Activated CD8-positive, alpha-beta memory T cell treated with anti-CD3 and anti-CD28 coated beads, Interleukin-2, amount 10 ng/mL, durations not matched to agents 7 days and 5 days (primary cell): ENCODE measurements around the gene ECT2L. TPM values are rescaled to one million over a fixed set of nuclear protein-coding genes. Genes with fewer than 3 reads are reported as not detected.

Experiments
- ATAC-seq: fragments of 150-1000 bp; cut with Tn5 transposase; one replicate; pipeline ENCODE4 v1.10.0; 2021; ENCODE audit warnings: moderate library complexity
- CTCF ChIA-PET: fragments of 350-600 bp; sonication (Branson Sonifier 250); formaldehyde crosslinking; loops from one replicate; lab custom pipeline; 2021; ENCODE audit warnings: antibody characterized with exemption; lab: Charles Lee
- DNase-seq: peaks from one replicate; pipeline ENCODE4 v3.0.0-alpha.2; 2020
- H3K27ac Mint-ChIP-seq: one replicate; pipeline ENCODE4 v1.8.0; 2021; ENCODE audit warnings: mild to moderate bottlenecking, mixed read lengths
- H3K27me3 Mint-ChIP-seq: one replicate; pipeline ENCODE4 v1.8.0; 2021; ENCODE audit warnings: mixed read lengths
- H3K36me3 Mint-ChIP-seq: one replicate; pipeline ENCODE4 v1.8.0; 2021; ENCODE audit warnings: mild to moderate bottlenecking, mixed read lengths
- H3K4me1 Mint-ChIP-seq: one replicate; pipeline ENCODE4 v1.8.0; 2021; ENCODE audit warnings: mixed read lengths
- H3K4me3 Mint-ChIP-seq: one replicate; pipeline ENCODE4 v1.8.0; 2021; ENCODE audit warnings: mild to moderate bottlenecking, moderate library complexity, mixed read lengths
- H3K9me3 Mint-ChIP-seq: one replicate; pipeline ENCODE4 v1.8.0; 2022; ENCODE audit warnings: low read depth, mixed read lengths
- total RNA-seq, 2 experiments: library from RNA; stranded (reverse); gene quantifications; one replicate each; pipeline ENCODE4 v1.2.3, GENCODE V29; 2021

ECT2L gene
- total RNA-seq, 2 experiments from 2014 or later = not detected

GRCh38 chr6:138815221-138815620 is 19.3 kb downstream of the ECT2L start:
- CTCF ChIA-PET = interaction anchor here (0.9 to 8.5 kb wide), 12 partner anchors 10 to 558 kb away, joined by 3 to 51 read pairs (median 6); partner anchors contain the start of gene REPS1
- DNase-seq (no peak), ATAC-seq (no peak)
- H3K4me3 Mint-ChIP-seq = no peak overlapping the region
- no peak overlapping the region for H3K27ac Mint-ChIP-seq
- H3K9me3 Mint-ChIP-seq = no peaks in the 10 kb centered on the region
- H3K27me3 Mint-ChIP-seq = peaks cover 1% of the 10 kb centered on the region
- peaks cover 25% of the 10 kb centered on the region for H3K4me1 Mint-ChIP-seq
- no peaks in the 10 kb centered on the region for H3K36me3 Mint-ChIP-seq

DNA sequence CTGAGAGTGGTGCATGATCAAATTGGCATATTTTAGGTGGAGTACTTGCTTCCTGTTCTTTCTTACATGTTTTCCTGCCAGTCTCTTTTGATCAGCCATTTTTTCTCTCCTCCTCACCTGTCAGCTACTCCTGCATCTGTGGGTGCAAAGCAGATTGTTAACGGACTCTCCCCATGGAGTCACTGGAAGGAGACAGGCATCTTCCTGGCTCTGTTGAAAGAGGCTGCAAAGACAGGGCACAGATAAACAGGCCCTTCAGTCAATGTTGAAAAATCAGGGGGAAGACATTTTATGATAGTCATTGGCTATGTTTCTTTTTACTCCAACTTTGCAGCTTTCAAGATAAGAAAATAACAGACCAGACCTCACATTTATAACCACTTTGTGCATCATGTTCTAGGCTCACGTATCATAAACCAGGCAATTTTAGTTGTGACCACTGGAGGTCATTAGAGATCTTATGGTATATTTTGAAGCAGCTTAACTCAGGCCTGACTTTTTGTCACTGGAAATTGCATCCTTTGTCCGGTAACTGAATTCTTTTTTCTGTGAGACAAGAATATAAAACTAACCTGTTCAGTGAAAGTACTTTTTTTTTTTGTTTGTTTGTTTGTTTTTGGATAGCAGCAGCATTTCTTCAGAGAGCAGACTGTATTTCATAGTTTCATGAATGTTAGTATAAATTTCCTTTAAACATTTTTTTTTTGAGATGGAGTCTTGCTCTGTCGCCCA is 20.1 kb downstream of the ECT2L start:
- CTCF ChIA-PET = interaction anchor here (0.6 to 8.5 kb wide), 19 partner anchors 9 to 557 kb away, joined by 3 to 51 read pairs (median 4); partner anchors contain the start of gene REPS1
- H3K4me1 Mint-ChIP-seq = peaks cover 25% of the 10 kb centered on the region
- no peak overlapping the region for H3K4me3 Mint-ChIP-seq
- H3K27ac Mint-ChIP-seq = no peak overlapping the region
- no peaks in the 10 kb centered on the region for H3K36me3 Mint-ChIP-seq
- DNase-seq = no peak
- peak; percentile 75 for ATAC-seq
- no peaks in the 10 kb centered on the region for H3K27me3 Mint-ChIP-seq
- no peaks in the 10 kb centered on the region for H3K9me3 Mint-ChIP-seq

- Mint-ChIP-seq H3K4me3 (no peak overlapping the region), H3K27me3 (no peaks in the 10 kb centered on the region), H3K36me3 (no peaks in the 10 kb centered on the region), H3K27ac (peak overlapping the region; percentile 30), H3K4me1 (peaks cover 25% of the 10 kb centered on the region), H3K9me3 (no peaks in the 10 kb centered on the region)
- peak; percentile 44 for DNase-seq
- CTCF ChIA-PET = interaction anchor here (1.7 to 8.5 kb wide), 3 partner anchors 169 to 547 kb away, joined by 4 to 51 read pairs (median 16); partner anchors contain the start of gene REPS1
- ATAC-seq = peak; percentile 34
Measured at GRCh38 chr6:138817799-138818198, 21.9 kb downstream of the ECT2L start.

- Mint-ChIP-seq H3K4me1 (peaks cover 25% of the 10 kb centered on the region), H3K4me3 (no peak overlapping the region), H3K9me3 (no peaks in the 10 kb centered on the region), H3K27ac (peak overlapping the region; percentile 50), H3K36me3 (no peaks in the 10 kb centered on the region), H3K27me3 (no peaks in the 10 kb centered on the region)
- CTCF ChIA-PET = interaction anchor here (1.7 to 8.5 kb wide), 2 partner anchors 168 to 546 kb away, joined by 4 to 51 read pairs; partner anchors contain the start of gene REPS1
- ATAC-seq (peak; percentile 27), DNase-seq (no peak)
Measured at GRCh38 chr6:138818496-138819194, 22.8 kb downstream of the ECT2L start.

- Mint-ChIP-seq H3K4me3 (no peak overlapping the region), H3K4me1 (peaks cover 25% of the 10 kb centered on the region), H3K27me3 (no peaks in the 10 kb centered on the region), H3K9me3 (no peaks in the 10 kb centered on the region), H3K36me3 (no peaks in the 10 kb centered on the region), H3K27ac (no peak overlapping the region)
- ATAC-seq (no peak), DNase-seq (no peak)
- CTCF ChIA-PET = interaction anchor here (0.6 to 1.3 kb wide), 2 partner anchors 165 to 202 kb away, joined by 3 read pairs; no protein-coding TSS in a partner anchor
Measured at GRCh38 chr6:138821519-138821918, 25.6 kb downstream of the ECT2L start.

DNA sequence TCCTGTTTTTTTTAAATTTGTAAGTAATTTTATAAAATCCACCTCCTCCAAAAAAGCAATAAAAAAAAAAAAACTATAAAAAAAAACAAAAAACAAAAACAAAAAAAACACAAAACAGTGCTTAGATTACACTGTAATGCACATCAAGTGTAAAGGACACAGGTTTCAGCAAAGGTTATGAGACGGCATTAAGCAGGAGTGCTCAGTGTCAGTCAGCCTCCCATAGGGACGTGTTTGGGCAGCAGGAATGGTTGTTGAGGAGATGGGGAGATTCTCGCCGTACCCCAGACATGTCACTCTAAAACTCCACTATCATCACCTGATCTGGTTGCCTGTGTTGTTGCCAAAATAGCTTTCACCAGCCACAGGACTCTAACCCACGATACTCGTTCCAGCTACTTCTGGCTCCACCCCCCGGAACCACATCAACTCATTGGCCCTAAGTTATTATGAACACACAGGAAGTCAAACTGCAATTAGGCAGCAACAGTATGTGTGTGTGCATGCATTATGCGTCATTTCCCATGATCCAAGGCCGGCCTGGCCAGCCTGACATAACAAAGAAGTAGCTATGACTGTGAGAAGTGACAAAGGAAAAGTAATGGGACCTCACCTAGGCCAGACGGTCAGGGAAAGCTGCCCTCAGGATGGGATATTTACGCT is 28.7 kb downstream of the ECT2L start:
- Mint-ChIP-seq H3K36me3 (no peaks in the 10 kb centered on the region), H3K27ac (no peak overlapping the region), H3K27me3 (no peaks in the 10 kb centered on the region), H3K4me1 (peaks cover 5% of the 10 kb centered on the region), H3K9me3 (no peaks in the 10 kb centered on the region), H3K4me3 (no peak overlapping the region)
- peak; percentile 55 for DNase-seq
- CTCF ChIA-PET = interaction anchor here (2.3 kb wide), 1 partner anchor 9 kb away, joined by 8 read pairs; no protein-coding TSS in a partner anchor
- peak; percentile 65 for ATAC-seq

DNA sequence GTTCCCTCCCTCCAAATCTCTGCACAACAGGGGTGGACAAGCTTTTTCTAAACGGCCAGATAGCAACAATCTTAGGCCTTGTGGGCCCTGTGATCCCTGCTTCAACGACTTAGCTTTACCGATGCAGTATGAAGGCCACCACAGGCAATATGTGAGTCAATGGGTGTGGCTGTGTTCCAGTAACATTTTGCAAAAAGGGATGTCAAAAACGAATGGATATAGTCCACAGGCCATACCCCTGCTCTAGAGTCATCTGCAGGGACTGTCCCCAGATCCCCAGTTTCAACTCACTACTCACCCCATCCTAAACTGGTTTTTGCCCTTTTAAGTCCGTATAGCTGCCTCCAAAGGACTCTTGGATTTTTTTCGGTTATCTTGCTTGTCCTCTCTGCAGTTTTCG is 34.4 kb downstream of the ECT2L start:
- Mint-ChIP-seq H3K27me3 (no peaks in the 10 kb centered on the region), H3K36me3 (no peaks in the 10 kb centered on the region), H3K4me1 (no peaks in the 10 kb centered on the region), H3K4me3 (no peak overlapping the region), H3K9me3 (no peaks in the 10 kb centered on the region), H3K27ac (no peak overlapping the region)
- CTCF ChIA-PET = no interaction called here
- DNase-seq (no peak), ATAC-seq (no peak)

DNA sequence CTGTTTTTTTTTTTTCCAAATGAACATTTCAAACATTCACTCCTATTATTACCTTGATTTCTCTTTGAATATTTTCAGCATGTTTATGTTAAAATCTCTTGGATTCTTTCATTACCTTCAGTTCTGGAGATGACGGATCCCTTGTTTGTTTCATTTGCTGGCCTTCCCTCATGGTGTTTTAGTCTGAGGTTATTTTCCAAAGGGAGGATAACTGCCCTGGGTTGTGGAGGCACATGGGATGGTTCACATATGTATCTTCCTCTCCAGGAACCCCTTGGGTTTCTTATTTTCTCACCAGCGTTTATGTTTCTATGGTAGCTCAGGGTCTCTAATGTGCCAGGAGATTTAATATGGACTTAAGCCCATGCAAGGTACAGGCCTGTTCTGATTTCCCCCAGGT is 36.3 kb downstream of the ECT2L start:
- ATAC-seq (no peak), DNase-seq (no peak)
- CTCF ChIA-PET = interaction anchor here (1.4 kb wide), 1 partner anchor 14 kb away, joined by 3 read pairs; no protein-coding TSS in a partner anchor
- Mint-ChIP-seq H3K9me3 (no peaks in the 10 kb centered on the region), H3K27me3 (no peaks in the 10 kb centered on the region), H3K36me3 (no peaks in the 10 kb centered on the region), H3K4me3 (no peak overlapping the region), H3K4me1 (no peaks in the 10 kb centered on the region), H3K27ac (no peak overlapping the region)

DNA sequence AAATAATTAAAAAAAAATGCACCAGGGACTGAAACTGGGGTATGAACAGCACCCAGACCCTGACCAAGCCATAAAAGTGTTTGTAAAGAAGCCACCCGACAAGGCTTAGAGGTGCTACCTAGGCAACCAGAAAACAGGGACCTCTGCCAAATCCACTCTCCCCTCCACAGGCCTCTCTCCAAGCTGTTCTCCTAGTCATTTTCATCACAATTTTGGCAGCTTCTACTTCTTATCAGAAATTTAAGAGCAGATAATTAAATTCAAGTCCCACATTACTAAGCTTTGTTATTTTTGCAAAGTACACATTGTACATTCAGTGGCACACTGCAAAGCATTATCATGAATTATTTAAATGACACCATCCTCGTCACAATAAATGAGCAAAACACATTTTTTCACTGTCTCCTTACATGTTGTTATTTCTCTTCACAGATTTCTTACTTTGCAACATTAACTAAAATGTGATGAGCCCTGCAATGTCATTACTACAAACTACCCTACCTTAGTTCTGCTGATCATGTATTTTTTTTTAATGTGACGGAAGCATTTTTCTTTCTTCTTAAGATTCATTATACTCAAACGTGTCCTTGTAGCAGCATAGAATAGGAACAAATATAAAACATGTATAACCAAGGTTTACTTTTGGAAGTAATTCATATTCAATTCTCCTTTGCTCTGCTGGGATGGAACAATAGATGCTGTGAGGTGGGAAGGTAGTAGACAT is 38.1 kb downstream of the ECT2L start:
- no peaks in the 10 kb centered on the region for H3K36me3 Mint-ChIP-seq
- no peak for ATAC-seq
- H3K27me3 Mint-ChIP-seq = no peaks in the 10 kb centered on the region
- H3K4me1 Mint-ChIP-seq = no peaks in the 10 kb centered on the region
- CTCF ChIA-PET = interaction anchor here (1.4 kb wide), 2 partner anchors 12 to 52 kb away, joined by 3 read pairs; no protein-coding TSS in a partner anchor
- no peaks in the 10 kb centered on the region for H3K9me3 Mint-ChIP-seq
- DNase-seq = no peak
- H3K27ac Mint-ChIP-seq = no peak overlapping the region
- no peak overlapping the region for H3K4me3 Mint-ChIP-seq

DNA sequence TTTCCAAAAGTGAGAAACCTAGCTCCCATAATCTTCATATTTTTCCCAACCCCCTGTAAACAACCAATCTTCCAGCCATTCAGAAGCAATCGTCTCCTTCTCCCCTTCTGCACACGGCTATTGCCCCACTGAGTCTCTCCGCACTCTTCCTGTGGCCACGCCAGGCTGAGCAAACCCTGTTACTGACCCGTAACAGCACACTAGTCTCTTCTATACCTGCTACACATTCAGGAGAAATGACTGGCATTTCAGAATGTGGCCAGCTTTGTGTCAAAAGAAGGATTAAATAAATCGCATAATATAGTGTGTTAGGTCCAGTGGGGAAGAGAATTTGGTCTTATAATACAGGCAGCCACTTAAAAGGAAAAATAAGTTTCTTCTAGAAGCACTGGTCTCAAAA is 41.4 kb downstream of the ECT2L start:
- CTCF ChIA-PET = no interaction called here
- Mint-ChIP-seq H3K27ac (no peak overlapping the region), H3K36me3 (no peaks in the 10 kb centered on the region), H3K4me3 (no peak overlapping the region), H3K27me3 (no peaks in the 10 kb centered on the region), H3K4me1 (no peaks in the 10 kb centered on the region), H3K9me3 (no peaks in the 10 kb centered on the region)
- ATAC-seq (no peak), DNase-seq (no peak)

- Mint-ChIP-seq H3K36me3 (peaks cover 1% of the 10 kb centered on the region), H3K27me3 (no peaks in the 10 kb centered on the region), H3K4me3 (no peak overlapping the region), H3K4me1 (no peaks in the 10 kb centered on the region), H3K27ac (no peak overlapping the region), H3K9me3 (no peaks in the 10 kb centered on the region)
- DNase-seq = no peak
- CTCF ChIA-PET = no interaction called here
- no peak for ATAC-seq
Measured at GRCh38 chr6:138844192-138844591, 48.3 kb downstream of the ECT2L start.

DNA sequence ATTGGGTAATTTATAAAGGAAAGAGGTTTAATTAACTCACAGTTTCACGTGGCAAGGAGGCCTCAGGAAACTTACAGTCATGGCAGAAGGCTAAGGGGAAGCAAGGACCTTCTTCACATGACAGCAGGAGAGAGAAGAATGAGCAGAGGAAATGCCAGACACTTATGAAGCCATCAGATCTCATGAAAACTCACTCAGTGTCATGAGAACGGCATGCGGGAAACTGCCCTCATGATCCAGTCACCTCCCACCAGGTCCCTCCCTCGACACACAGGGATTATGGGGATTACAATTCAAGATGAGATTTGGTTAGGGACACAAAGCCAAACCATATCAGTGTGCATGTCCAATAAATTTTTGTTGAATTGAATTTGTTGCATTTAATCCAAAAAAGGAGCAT is 52.0 kb downstream of the ECT2L start:
- CTCF ChIA-PET = no interaction called here
- Mint-ChIP-seq H3K4me1 (no peaks in the 10 kb centered on the region), H3K27ac (no peak overlapping the region)

DNA sequence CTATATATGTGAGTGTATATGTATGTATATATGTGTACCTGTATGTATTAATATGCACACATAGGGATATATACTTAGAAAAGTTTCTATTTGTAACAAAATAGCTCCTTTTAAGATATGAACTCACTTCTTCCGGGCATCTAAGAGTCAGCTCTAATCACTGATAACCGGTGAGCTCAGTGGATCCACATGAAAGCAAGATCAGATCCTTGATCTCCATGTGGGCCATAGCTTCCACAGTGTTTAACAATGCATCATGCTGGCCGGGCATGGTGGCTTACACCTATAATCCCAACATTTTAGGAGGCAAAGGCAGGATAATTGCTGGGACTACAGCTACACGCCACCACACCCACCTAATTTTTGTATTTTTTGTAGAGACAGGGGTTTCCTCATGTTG is 52.6 kb downstream of the ECT2L start:
- no peak for ATAC-seq
- CTCF ChIA-PET = no interaction called here

More for the DNA sequence above, 52.0 kb downstream of the ECT2L start:
- ATAC-seq = no peak
- DNase-seq = no peak
- Mint-ChIP-seq H3K36me3 (peaks cover 1% of the 10 kb centered on the region), H3K4me3 (no peak overlapping the region), H3K27me3 (peaks cover 3% of the 10 kb centered on the region), H3K9me3 (no peaks in the 10 kb centered on the region)

More for the DNA sequence above, 52.6 kb downstream of the ECT2L start:
- Mint-ChIP-seq H3K9me3 (no peaks in the 10 kb centered on the region), H3K27me3 (peaks cover 3% of the 10 kb centered on the region), H3K36me3 (peaks cover 1% of the 10 kb centered on the region), H3K4me1 (no peaks in the 10 kb centered on the region), H3K4me3 (no peak overlapping the region), H3K27ac (no peak overlapping the region)
- DNase-seq = no peak
